Epithelial cell of esophagus (primary cell): Measurements from ENCODE around the gene TMEM151B.

ENCODE experiments used
- DNase-seq: peaks from one replicate; pipeline ENCODE4 v3.0.0; 2010; ENCODE audit warnings: low read depth
- H3K4me3 ChIP-seq: 2 replicates; pipeline ENCODE4 v1.5.1; 2011; ENCODE audit warnings: mild to moderate bottlenecking, low read length, control low read depth
- CTCF ChIP-seq: IDR thresholded peaks from 2 replicates; pipeline ENCODE4 v1.5.1; 2011; ENCODE audit warnings: low read depth, mild to moderate bottlenecking, low read length, control low read depth, inconsistent platforms; ENCODE audit not compliant: insufficient read depth; ENCODE audit errors: missing control alignments

Gene TMEM151B

DNA sequence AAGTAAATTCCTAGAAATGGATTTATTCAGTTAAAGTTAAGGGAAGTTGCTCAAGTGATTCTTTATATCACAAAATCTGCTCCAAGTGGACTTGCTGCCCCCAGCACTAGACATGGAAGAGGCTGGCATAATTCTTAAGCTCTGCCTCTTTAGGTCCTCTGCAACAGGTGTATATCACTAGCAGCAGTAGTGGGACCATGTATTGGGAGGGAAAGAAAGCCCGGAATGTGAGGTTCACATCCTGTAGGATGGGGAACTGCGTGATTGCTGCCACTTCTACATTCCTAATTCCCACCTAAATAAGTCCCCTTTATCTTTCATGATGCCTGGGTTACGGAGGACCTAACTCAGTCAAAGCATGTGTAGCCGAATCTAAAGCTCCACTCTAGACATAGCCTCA lies 85.4 kb downstream of the TMEM151B start:
- H3K4me3 ChIP-seq, result no peak overlapping the region
- DNase-seq, result no peak
- no peak for TF ChIP-seq CTCF

GRCh38 chr6:44356487-44356886 lies 86.2 kb downstream of the TMEM151B start:
- no peak overlapping the region for H3K4me3 ChIP-seq
- DNase-seq, result no peak
- TF ChIP-seq CTCF, result no peak
